ENCODE data around the gene ZNF567.

DNA sequence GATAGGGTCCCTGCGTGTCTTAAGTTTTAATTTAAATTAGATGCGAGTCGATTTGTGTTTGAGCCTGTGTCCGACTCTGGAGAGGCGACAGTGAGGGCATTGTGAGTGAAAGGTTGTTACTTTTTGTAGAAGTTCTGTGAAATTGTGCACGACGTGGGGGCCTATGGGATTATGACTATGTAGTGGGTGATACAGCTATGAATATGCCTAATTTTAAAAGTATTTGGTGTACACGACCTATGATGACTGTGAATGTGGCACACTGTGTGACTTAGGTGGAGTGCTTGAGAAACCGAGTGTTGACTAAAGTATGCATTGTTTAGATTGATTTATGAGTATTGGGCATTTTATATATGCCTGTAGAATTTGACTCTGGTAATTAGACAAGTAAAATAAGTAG is 646 bp downstream of the ZNF567 start:
- TF ChIP-seq, protein P1, sequence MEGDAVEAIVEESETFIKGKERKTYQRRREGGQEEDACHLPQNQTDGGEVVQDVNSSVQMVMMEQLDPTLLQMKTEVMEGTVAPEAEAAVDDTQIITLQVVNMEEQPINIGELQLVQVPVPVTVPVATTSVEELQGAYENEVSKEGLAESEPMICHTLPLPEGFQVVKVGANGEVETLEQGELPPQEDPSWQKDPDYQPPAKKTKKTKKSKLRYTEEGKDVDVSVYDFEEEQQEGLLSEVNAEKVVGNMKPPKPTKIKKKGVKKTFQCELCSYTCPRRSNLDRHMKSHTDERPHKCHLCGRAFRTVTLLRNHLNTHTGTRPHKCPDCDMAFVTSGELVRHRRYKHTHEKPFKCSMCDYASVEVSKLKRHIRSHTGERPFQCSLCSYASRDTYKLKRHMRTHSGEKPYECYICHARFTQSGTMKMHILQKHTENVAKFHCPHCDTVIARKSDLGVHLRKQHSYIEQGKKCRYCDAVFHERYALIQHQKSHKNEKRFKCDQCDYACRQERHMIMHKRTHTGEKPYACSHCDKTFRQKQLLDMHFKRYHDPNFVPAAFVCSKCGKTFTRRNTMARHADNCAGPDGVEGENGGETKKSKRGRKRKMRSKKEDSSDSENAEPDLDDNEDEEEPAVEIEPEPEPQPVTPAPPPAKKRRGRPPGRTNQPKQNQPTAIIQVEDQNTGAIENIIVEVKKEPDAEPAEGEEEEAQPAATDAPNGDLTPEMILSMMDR (IDR thresholded peaks at IDR 0.05; ENCODE audit: borderline replicate concordance, extremely low read depth, low read length, poor library complexity, severe bottlenecking), result no peak
- TF ChIP-seq EZH2 (IDR thresholded peaks at IDR 0.05; ENCODE audit: borderline replicate concordance, low read depth, low read length, severe bottlenecking), result no peak

All from DND-41 (cell line).